GM12878 (cell line): ENCODE data around the gene TULP4.

ENCODE experiments used
- BCL11A ChIP-seq: IDR thresholded peaks from 2 replicates; pipeline ENCODE4 v1.6.1; 2011; ENCODE audit warnings: low read depth, low read length
- EGR1 ChIP-seq, 2 experiments: IDR thresholded peaks; 1 replicate in 1 of 2; 2 replicates in 1 of 2; pipeline ENCODE4 v1.6.1; 2011 to 2012; ENCODE audit warnings: low read depth in 2 of 2, low read length in 2 of 2, borderline replicate concordance in 1 of 2, mild to moderate bottlenecking in 1 of 2, moderate library complexity in 1 of 2
- EP300 ChIP-seq, 2 experiments: fragments of 150-350 bp in 1 of 2; IDR thresholded peaks; 2 replicates each; pipeline ENCODE4 v1.6.1; 2011 to 2012; ENCODE audit warnings: low read depth in 2 of 2, low read length in 2 of 2, borderline replicate concordance in 1 of 2, improper control_type of control experiment in 1 of 2, inconsistent platforms in 1 of 2; ENCODE audit not compliant: control insufficient read depth in 1 of 2
- JUND ChIP-seq: IDR thresholded peaks from 2 replicates; pipeline ENCODE4 v1.6.1; 2012; ENCODE audit warnings: low read depth, mild to moderate bottlenecking, low read length, improper control_type of control experiment, moderate library complexity
- MEF2A ChIP-seq: IDR thresholded peaks from 2 replicates; pipeline ENCODE4 v1.6.1; 2011; ENCODE audit warnings: low read depth, mild to moderate bottlenecking, low read length, moderate library complexity; ENCODE audit not compliant: insufficient read depth
- MTA2 ChIP-seq: fragments of 450-650 bp; IDR thresholded peaks from 2 replicates; pipeline ENCODE4 v1.6.1; 2016; ENCODE audit warnings: low read depth, mild to moderate bottlenecking, moderate library complexity
- POLR2A ChIP-seq: IDR thresholded peaks from 2 replicates; pipeline ENCODE4 v1.6.1; 2011; ENCODE audit warnings: low read depth, mild to moderate bottlenecking, low read length
- RCOR1 ChIP-seq: conservative IDR thresholded peaks from 2 replicates; pipeline ENCODE4 v1.6.1; 2012; ENCODE audit warnings: low read depth, low read length, improper control_type of control experiment
- TARDBP ChIP-seq: IDR thresholded peaks from 2 replicates; pipeline ENCODE4 v1.6.1; 2016; ENCODE audit warnings: borderline replicate concordance
- TF ChIP-seq, protein P1 (sequence below), 3 experiments: IDR thresholded peaks in 2 of 3; conservative IDR thresholded peaks in 1 of 3; 2 replicates each; pipeline ENCODE4 v1.5.1; 2011; ENCODE audit warnings: low read depth in 3 of 3, low read length in 3 of 3, mild to moderate bottlenecking in 3 of 3, control low read depth in 2 of 3, moderate library complexity in 2 of 3, inconsistent platforms in 1 of 3, mixed read lengths in 1 of 3; ENCODE audit not compliant: control insufficient read depth in 2 of 3, insufficient read depth in 1 of 3; ENCODE audit errors: extremely low read depth in 1 of 3
- TF ChIP-seq, protein P2 (sequence below): fragments of 450-650 bp; IDR thresholded peaks from 2 replicates; pipeline ENCODE4 v1.6.1; 2016; ENCODE audit warnings: mild to moderate bottlenecking
- TF ChIP-seq, protein P3 (sequence below): fragments of 450-650 bp; IDR thresholded peaks from 2 replicates; pipeline ENCODE4 v1.6.1; 2018; ENCODE audit warnings: borderline replicate concordance, mild to moderate bottlenecking; ENCODE audit not compliant: partially characterized antibody
- TF ChIP-seq, protein P4 (sequence below): IDR thresholded peaks from 2 replicates; pipeline ENCODE4 v1.6.1; 2012; ENCODE audit warnings: low read depth, low read length, improper control_type of control experiment
- TF ChIP-seq, protein P5 (sequence below): IDR thresholded peaks from 2 replicates; pipeline ENCODE4 v1.6.1; 2012; ENCODE audit warnings: mild to moderate bottlenecking, low read depth, low read length

DNA sequence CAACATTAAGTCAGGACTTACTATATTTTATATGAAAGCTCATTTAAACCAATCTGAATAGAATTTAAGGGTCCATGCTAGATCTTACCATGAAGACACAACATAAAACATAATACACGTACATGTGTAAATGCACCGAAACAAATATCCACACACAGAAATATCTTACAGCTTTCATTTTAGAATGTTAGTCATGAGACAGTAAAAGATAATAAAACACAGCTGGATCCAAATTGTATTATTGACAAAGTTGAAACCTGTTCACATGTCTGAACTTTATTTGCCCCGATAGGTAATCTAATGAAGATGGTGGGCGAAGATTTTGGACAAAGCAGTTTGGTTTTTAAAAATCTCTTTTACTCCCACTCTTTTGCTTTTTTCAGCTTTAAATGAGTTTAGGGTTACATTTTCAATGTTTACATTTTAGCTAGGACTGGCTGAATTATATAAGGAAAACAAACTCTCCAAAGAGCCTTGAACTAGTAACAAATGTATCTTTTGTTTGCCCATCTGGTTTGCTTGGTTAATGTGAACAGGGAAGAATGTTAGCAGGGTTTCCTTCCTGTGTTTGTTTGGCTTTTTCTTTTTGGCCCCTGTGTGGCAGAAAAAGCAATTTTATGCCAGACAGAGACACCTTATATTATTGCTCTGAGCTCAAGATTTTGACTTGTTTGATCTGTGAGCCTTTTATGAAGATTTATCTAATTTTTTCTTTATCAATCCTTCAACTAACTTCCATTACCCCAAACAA is 242.5 kb downstream of the TULP4 start:
- TF ChIP-seq JUND (no peak), POLR2A (no peak), MTA2 (no peak), BCL11A (no peak), RCOR1 (no peak), MEF2A (no peak), TARDBP (no peak), EGR1 (IDR thresholded peaks at IDR 0.05; ENCODE audit: borderline replicate concordance in 1 of 2, low read depth in 2 of 2, low read length in 2 of 2) (no peak), EP300 (IDR thresholded peaks at IDR 0.05; ENCODE audit: borderline replicate concordance in 1 of 2, control insufficient read depth in 1 of 2, low read depth in 2 of 2, low read length in 2 of 2) (no peak)
- TF ChIP-seq, protein P1, sequence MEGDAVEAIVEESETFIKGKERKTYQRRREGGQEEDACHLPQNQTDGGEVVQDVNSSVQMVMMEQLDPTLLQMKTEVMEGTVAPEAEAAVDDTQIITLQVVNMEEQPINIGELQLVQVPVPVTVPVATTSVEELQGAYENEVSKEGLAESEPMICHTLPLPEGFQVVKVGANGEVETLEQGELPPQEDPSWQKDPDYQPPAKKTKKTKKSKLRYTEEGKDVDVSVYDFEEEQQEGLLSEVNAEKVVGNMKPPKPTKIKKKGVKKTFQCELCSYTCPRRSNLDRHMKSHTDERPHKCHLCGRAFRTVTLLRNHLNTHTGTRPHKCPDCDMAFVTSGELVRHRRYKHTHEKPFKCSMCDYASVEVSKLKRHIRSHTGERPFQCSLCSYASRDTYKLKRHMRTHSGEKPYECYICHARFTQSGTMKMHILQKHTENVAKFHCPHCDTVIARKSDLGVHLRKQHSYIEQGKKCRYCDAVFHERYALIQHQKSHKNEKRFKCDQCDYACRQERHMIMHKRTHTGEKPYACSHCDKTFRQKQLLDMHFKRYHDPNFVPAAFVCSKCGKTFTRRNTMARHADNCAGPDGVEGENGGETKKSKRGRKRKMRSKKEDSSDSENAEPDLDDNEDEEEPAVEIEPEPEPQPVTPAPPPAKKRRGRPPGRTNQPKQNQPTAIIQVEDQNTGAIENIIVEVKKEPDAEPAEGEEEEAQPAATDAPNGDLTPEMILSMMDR (IDR thresholded peaks at IDR 0.05 in 2 of 3, conservative IDR thresholded peaks at IDR 0.05 in 1 of 3; ENCODE audit: control insufficient read depth in 2 of 3, extremely low read depth in 1 of 3, insufficient read depth in 1 of 3, low read depth in 3 of 3, low read length in 3 of 3), result no peak
- TF ChIP-seq, protein P2, sequence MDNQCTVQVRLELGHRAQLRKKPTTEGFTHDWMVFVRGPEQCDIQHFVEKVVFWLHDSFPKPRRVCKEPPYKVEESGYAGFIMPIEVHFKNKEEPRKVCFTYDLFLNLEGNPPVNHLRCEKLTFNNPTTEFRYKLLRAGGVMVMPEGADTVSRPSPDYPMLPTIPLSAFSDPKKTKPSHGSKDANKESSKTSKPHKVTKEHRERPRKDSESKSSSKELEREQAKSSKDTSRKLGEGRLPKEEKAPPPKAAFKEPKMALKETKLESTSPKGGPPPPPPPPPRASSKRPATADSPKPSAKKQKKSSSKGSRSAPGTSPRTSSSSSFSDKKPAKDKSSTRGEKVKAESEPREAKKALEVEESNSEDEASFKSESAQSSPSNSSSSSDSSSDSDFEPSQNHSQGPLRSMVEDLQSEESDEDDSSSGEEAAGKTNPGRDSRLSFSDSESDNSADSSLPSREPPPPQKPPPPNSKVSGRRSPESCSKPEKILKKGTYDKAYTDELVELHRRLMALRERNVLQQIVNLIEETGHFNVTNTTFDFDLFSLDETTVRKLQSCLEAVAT, result no peak
- TF ChIP-seq, protein P3, sequence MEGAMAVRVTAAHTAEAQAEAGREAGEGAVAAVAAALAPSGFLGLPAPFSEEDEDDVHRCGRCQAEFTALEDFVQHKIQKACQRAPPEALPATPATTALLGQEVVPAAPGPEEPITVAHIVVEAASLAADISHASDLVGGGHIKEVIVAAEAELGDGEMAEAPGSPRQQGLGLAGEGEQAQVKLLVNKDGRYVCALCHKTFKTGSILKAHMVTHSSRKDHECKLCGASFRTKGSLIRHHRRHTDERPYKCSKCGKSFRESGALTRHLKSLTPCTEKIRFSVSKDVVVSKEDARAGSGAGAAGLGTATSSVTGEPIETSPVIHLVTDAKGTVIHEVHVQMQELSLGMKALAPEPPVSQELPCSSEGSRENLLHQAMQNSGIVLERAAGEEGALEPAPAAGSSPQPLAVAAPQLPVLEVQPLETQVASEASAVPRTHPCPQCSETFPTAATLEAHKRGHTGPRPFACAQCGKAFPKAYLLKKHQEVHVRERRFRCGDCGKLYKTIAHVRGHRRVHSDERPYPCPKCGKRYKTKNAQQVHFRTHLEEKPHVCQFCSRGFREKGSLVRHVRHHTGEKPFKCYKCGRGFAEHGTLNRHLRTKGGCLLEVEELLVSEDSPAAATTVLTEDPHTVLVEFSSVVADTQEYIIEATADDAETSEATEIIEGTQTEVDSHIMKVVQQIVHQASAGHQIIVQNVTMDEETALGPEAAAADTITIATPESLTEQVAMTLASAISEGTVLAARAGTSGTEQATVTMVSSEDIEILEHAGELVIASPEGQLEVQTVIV, result no peak
- TF ChIP-seq, protein P4, sequence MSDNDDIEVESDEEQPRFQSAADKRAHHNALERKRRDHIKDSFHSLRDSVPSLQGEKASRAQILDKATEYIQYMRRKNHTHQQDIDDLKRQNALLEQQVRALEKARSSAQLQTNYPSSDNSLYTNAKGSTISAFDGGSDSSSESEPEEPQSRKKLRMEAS, result no peak
- TF ChIP-seq, protein P5, sequence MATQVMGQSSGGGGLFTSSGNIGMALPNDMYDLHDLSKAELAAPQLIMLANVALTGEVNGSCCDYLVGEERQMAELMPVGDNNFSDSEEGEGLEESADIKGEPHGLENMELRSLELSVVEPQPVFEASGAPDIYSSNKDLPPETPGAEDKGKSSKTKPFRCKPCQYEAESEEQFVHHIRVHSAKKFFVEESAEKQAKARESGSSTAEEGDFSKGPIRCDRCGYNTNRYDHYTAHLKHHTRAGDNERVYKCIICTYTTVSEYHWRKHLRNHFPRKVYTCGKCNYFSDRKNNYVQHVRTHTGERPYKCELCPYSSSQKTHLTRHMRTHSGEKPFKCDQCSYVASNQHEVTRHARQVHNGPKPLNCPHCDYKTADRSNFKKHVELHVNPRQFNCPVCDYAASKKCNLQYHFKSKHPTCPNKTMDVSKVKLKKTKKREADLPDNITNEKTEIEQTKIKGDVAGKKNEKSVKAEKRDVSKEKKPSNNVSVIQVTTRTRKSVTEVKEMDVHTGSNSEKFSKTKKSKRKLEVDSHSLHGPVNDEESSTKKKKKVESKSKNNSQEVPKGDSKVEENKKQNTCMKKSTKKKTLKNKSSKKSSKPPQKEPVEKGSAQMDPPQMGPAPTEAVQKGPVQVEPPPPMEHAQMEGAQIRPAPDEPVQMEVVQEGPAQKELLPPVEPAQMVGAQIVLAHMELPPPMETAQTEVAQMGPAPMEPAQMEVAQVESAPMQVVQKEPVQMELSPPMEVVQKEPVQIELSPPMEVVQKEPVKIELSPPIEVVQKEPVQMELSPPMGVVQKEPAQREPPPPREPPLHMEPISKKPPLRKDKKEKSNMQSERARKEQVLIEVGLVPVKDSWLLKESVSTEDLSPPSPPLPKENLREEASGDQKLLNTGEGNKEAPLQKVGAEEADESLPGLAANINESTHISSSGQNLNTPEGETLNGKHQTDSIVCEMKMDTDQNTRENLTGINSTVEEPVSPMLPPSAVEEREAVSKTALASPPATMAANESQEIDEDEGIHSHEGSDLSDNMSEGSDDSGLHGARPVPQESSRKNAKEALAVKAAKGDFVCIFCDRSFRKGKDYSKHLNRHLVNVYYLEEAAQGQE, result no peak
